ENCODE data around the gene C19orf85. TPM values are rescaled to one million over a fixed set of nuclear protein-coding genes. Genes with fewer than 3 reads are reported as not detected.

C19orf85 gene
- total RNA-seq, 2 experiments from 2014 or later, result not detected

- Mint-ChIP-seq H3K4me3 (no peak overlapping the region), H3K9me3 (no peaks in the 10 kb centered on the region), H3K27ac (no peak overlapping the region)
Measured at GRCh38 chr19:55495646-55496349, 31.2 kb upstream of the C19orf85 start.

DNA sequence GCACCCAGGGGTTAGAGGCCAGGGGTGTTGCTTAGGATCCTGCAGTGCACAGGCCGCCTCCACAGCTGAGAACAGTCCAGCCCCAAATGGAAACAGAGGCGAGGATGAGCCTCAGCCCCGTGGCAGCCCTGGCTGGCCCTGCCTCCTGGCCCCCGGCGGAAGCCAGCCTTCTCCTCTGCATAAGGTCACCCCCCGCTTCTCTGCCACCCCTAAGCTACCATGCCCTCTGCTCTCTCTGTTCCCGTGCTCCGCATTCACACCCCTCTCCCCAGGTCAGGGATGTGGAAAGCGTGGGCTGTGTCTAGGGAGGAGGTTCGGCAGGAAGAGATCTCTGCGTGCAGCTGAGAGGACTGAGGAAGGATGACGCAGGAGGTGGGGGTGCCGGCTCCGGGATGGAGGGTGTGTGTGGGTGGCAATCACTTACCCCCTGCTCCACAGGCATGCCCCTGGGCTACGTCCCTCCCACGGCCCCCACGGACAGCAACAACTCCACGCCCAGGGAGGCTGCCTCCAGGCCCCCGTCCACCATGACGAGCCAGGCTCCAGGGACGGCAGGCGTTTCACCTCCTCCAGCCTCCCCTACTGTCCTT is 29.7 kb upstream of the C19orf85 start:
- Mint-ChIP-seq H3K36me3 (no peaks in the 10 kb centered on the region), H3K27me3 (peaks cover 12% of the 10 kb centered on the region), H3K4me3 (no peak overlapping the region), H3K9me3 (no peaks in the 10 kb centered on the region), H3K4me1 (ENCODE audit: low read depth) (no peaks in the 10 kb centered on the region), H3K27ac (no peak overlapping the region)
- ChIA-PET POLR2A (no interaction called here), CTCF (interaction anchor here (1.1 to 5.8 kb wide), 2 partner anchors 10 to 27 kb away, joined by 5 to 38 read pairs; no protein-coding TSS in a partner anchor)
- no peak for DNase-seq
- intact Hi-C loops (cut with micrococcal nuclease), result no loop called here

More at GRCh38 chr19:55495646-55496349, 31.2 kb upstream of the C19orf85 start:
- ChIA-PET POLR2A (no interaction called here), CTCF (interaction anchor here (1.1 to 5.8 kb wide), 2 partner anchors 8 to 135 kb away, joined by 3 to 38 read pairs; no protein-coding TSS in a partner anchor)
- Mint-ChIP-seq H3K36me3 (no peaks in the 10 kb centered on the region), H3K4me1 (ENCODE audit: low read depth) (no peaks in the 10 kb centered on the region), H3K27me3 (peaks cover 12% of the 10 kb centered on the region)
- intact Hi-C loops (cut with micrococcal nuclease), result no loop called here
- DNase-seq, result no peak

- POLR2A ChIA-PET, result no interaction called here
- no peak for DNase-seq
- intact Hi-C loops (cut with micrococcal nuclease), result no loop called here
- Mint-ChIP-seq H3K4me1 (ENCODE audit: low read depth) (no peaks in the 10 kb centered on the region), H3K27ac (no peak overlapping the region), H3K36me3 (no peaks in the 10 kb centered on the region), H3K9me3 (no peaks in the 10 kb centered on the region), H3K4me3 (no peak overlapping the region), H3K27me3 (peaks cover 12% of the 10 kb centered on the region)
- CTCF ChIA-PET, result interaction anchor here (5.8 kb wide), 1 partner anchor 11 kb away, joined by 38 read pairs; no protein-coding TSS in a partner anchor
Measured at GRCh38 chr19:55493645-55494171, 29.2 kb upstream of the C19orf85 start.

- ChIA-PET CTCF (interaction anchor here (5.8 kb wide), 1 partner anchor 11 kb away, joined by 38 read pairs; no protein-coding TSS in a partner anchor), POLR2A (no interaction called here)
- no peak for DNase-seq
- no peak overlapping the region for H3K4me3 Mint-ChIP-seq
- H3K27ac Mint-ChIP-seq, result no peak overlapping the region
- H3K4me1 Mint-ChIP-seq (ENCODE audit: low read depth), result no peaks in the 10 kb centered on the region
- peaks cover 12% of the 10 kb centered on the region for H3K27me3 Mint-ChIP-seq
- H3K36me3 Mint-ChIP-seq, result no peaks in the 10 kb centered on the region
- H3K9me3 Mint-ChIP-seq, result no peaks in the 10 kb centered on the region
- intact Hi-C loops (cut with micrococcal nuclease), result no loop called here
Measured at GRCh38 chr19:55493052-55493644, 28.6 kb upstream of the C19orf85 start.

DNA sequence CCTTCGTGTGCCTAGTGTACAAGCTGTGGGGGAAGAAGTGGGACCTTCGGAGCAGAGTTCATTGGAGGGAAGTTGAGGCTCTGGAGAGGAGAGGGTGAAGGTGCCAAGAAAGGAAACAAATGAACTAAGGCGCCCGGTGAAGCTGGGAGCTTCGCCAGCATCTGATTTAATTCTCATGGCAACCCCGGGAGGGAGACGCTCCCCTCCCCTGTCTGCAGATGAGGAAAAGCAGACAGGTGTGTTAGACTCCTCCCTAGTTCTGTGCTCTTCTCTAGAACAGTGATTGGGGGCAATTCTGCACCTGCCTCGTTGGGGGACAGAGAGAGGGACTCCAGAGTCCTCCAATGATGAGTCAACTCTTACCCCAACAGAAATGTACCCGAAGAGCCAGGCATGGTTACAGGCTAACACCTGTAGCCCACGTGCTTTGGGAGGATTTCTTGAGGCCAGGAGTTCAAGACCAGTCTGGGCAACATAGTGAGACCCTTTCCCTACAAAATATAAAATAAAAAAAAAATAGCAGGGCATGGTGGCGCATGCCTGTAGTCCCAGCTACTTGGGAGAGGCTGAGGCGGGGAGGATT is 27.9 kb upstream of the C19orf85 start:
- H3K36me3 Mint-ChIP-seq, result no peaks in the 10 kb centered on the region
- peaks cover 4% of the 10 kb centered on the region for H3K4me1 Mint-ChIP-seq (ENCODE audit: low read depth)
- H3K4me3 Mint-ChIP-seq, result no peak overlapping the region
- no peak overlapping the region for H3K27ac Mint-ChIP-seq
- ChIA-PET CTCF (interaction anchor here (5.8 kb wide), 1 partner anchor 12 kb away, joined by 38 read pairs; no protein-coding TSS in a partner anchor), POLR2A (no interaction called here)
- peaks cover 12% of the 10 kb centered on the region for H3K27me3 Mint-ChIP-seq
- no peaks in the 10 kb centered on the region for H3K9me3 Mint-ChIP-seq
- DNase-seq, result no peak
- intact Hi-C loops (cut with micrococcal nuclease), result no loop called here

GRCh38 chr19:55491546-55492360 is 27.2 kb upstream of the C19orf85 start:
- ChIA-PET CTCF (interaction anchor here (5.8 kb wide), 1 partner anchor 12 kb away, joined by 38 read pairs; no protein-coding TSS in a partner anchor), POLR2A (no interaction called here)
- H3K4me3 Mint-ChIP-seq, result no peak overlapping the region
- intact Hi-C loops (cut with micrococcal nuclease), result no loop called here
- no peaks in the 10 kb centered on the region for H3K9me3 Mint-ChIP-seq
- H3K36me3 Mint-ChIP-seq, result no peaks in the 10 kb centered on the region
- H3K27ac Mint-ChIP-seq, result no peak overlapping the region
- H3K4me1 Mint-ChIP-seq (ENCODE audit: low read depth), result peaks cover 11% of the 10 kb centered on the region
- no peak for DNase-seq
- H3K27me3 Mint-ChIP-seq, result peaks cover 12% of the 10 kb centered on the region

GRCh38 chr19:55490478-55491432 is 26.2 kb upstream of the C19orf85 start:
- CTCF ChIA-PET, result interaction anchor here (5.8 kb wide), 1 partner anchor 13 kb away, joined by 38 read pairs; no protein-coding TSS in a partner anchor
- Mint-ChIP-seq H3K9me3 (no peaks in the 10 kb centered on the region), H3K27ac (no peak overlapping the region), H3K27me3 (peaks cover 12% of the 10 kb centered on the region), H3K4me3 (no peak overlapping the region), H3K36me3 (no peaks in the 10 kb centered on the region), H3K4me1 (ENCODE audit: low read depth) (peaks cover 15% of the 10 kb centered on the region)
- no peak for DNase-seq
- intact Hi-C loops (cut with micrococcal nuclease), result no loop called here
- POLR2A ChIA-PET, result no interaction called here

DNA sequence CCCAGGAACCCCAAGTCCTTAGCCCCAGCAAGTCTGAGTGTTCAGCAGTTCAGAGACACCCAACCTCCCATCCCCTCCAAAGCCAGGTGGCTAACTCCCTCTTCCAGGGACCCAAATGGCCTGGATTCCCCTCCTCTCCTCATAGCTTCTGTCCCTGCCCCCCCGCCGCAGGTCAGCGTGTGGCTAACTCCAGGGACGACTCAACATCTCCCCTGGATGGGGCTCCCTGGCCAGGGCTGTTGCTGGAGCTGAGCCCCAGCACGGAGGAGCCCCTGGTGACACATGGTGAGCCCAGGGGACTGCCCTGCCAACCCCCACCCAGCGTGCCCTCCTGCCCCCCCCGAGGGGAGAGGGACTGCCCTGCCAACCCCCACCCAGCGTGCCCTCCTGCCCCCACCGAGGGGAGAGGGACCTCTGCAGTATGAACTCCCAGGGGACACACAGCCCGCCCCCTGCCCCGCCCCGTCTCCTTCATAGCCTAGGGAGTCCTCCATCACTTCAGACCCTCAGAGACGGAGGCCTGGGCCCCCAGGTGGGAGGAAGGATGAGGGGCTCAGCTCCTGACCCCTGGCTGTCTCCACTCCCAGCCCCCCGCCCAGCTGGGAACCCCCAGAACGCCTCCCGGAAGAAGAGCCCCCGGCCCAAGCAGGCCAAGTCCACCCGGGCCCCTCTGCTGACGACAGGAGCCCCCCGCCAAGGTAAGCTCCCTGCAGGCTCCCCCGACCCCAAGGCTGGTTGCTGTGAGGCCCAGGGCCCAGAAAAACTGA is 25.3 kb upstream of the C19orf85 start:
- CTCF ChIA-PET, result interaction anchor here (3.5 to 5.8 kb wide), 2 partner anchors 14 to 23 kb away, joined by 12 to 38 read pairs; no protein-coding TSS in a partner anchor
- Mint-ChIP-seq H3K9me3 (no peaks in the 10 kb centered on the region), H3K4me1 (ENCODE audit: low read depth) (peaks cover 15% of the 10 kb centered on the region), H3K27ac (no peak overlapping the region), H3K27me3 (peaks cover 12% of the 10 kb centered on the region), H3K4me3 (no peak overlapping the region), H3K36me3 (no peaks in the 10 kb centered on the region)
- intact Hi-C loops (cut with micrococcal nuclease), result no loop called here
- no peak for DNase-seq
- POLR2A ChIA-PET, result no interaction called here

GRCh38 chr19:55488986-55489710 is 24.6 kb upstream of the C19orf85 start:
- Mint-ChIP-seq H3K27ac (no peak overlapping the region), H3K36me3 (no peaks in the 10 kb centered on the region), H3K4me1 (ENCODE audit: low read depth) (peaks cover 15% of the 10 kb centered on the region), H3K4me3 (no peak overlapping the region), H3K27me3 (peaks cover 12% of the 10 kb centered on the region), H3K9me3 (no peaks in the 10 kb centered on the region)
- intact Hi-C loops (cut with micrococcal nuclease), result no loop called here
- ChIA-PET POLR2A (no interaction called here), CTCF (interaction anchor here (3.5 kb wide), 1 partner anchor 22 kb away, joined by 12 read pairs; no protein-coding TSS in a partner anchor)
- no peak for DNase-seq
